ENCODE data around the gene INTU. TPM values are rescaled to one million over a fixed set of nuclear protein-coding genes. Genes with fewer than 3 reads are reported as not detected.

The INTU gene
- total and polyA plus RNA-seq, 10 donors = 0.85 to 9.1 (median 3.7) TPM

- no peaks in the 10 kb centered on the region for H3K27me3 ChIP-seq (replicated peaks in 1 of 7)
- intact Hi-C loops (cut with DNase I; ENCODE audit: low total_unique reads) = no loop called here
- H3K9me3 ChIP-seq = no peaks in the 10 kb centered on the region
- no peak for DNase-seq
- WGBS, 5 donors = 95 to 98% (median 98%) methylated on average over 2 of the region's 2 CpGs
- no peak overlapping the region for H3K27ac ChIP-seq
- H3K36me3 ChIP-seq = no peaks in the 10 kb centered on the region
- no peaks in the 10 kb centered on the region for H3K4me1 ChIP-seq
- H3K4me3 ChIP-seq = no peak overlapping the region
- TF ChIP-seq CTCF (IDR thresholded peaks at IDR 0.05 in 8 of 11, conservative IDR thresholded peaks at IDR 0.05 in 3 of 11) = no peak
- TF ChIP-seq POLR2A (IDR thresholded peaks at IDR 0.05) = no peak
- no peak for TF ChIP-seq POLR2AphosphoS5 (IDR thresholded peaks at IDR 0.05)
Measured at GRCh38 chr4:127672111-127672510, 39.4 kb downstream of the INTU start.

GRCh38 chr4:127685292-127685691 is 52.5 kb downstream of the INTU start:
- Histone ChIP-seq H3K4me1 (no peaks in the 10 kb centered on the region), H3K27ac (no peak overlapping the region), H3K9me3 (no peaks in the 10 kb centered on the region), H3K27me3 (replicated peaks in 1 of 7) (no peaks in the 10 kb centered on the region), H3K36me3 (no peaks in the 10 kb centered on the region), H3K4me3 (no peak overlapping the region)
- TF ChIP-seq CTCF (IDR thresholded peaks at IDR 0.05 in 8 of 11, conservative IDR thresholded peaks at IDR 0.05 in 3 of 11) = no peak
- TF ChIP-seq POLR2AphosphoS5 (IDR thresholded peaks at IDR 0.05) = no peak
- TF ChIP-seq POLR2A (IDR thresholded peaks at IDR 0.05) = no peak
- DNase-seq = no peak
- intact Hi-C loops (cut with DNase I; ENCODE audit: low total_unique reads) = no loop called here

- no peaks in the 10 kb centered on the region for H3K4me1 ChIP-seq
- no peaks in the 10 kb centered on the region for H3K27me3 ChIP-seq (replicated peaks in 1 of 7)
- no peaks in the 10 kb centered on the region for H3K36me3 ChIP-seq
- no peak overlapping the region for H3K27ac ChIP-seq
- no peaks in the 10 kb centered on the region for H3K9me3 ChIP-seq
- no peak overlapping the region for H3K4me3 ChIP-seq
- no peak for TF ChIP-seq CTCF (IDR thresholded peaks at IDR 0.05 in 8 of 11, conservative IDR thresholded peaks at IDR 0.05 in 3 of 11)
- TF ChIP-seq POLR2AphosphoS5 (IDR thresholded peaks at IDR 0.05) = no peak
- TF ChIP-seq POLR2A (IDR thresholded peaks at IDR 0.05) = no peak
- 86 to 96% (median 93%) methylated on average over 2 of the region's 2 CpGs for WGBS, 5 donors
- no peak for DNase-seq
- intact Hi-C loops (cut with DNase I; ENCODE audit: low total_unique reads) = no loop called here
Measured at GRCh38 chr4:127686658-127687057, 53.9 kb downstream of the INTU start.

DNA sequence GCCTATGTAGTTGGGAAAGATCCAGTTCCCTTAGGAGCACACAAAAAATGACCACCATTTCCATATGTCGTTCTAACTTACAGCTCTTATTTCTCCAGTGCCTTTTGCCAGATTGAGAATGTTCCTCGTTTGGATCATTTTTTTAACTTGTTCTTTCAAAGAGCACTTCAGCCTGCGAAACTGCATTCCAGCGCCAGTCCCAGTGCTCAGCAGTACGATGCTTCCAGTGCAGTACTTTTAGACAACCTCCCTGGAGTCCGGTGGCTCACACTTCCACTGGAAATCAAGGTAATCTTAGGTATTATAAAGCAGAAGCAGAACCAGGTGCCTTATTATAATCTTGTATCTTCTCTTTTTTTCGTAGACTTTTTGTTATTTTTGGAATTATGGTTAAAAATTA is 54.8 kb downstream of the INTU start:
- 85 to 90% (median 88%) methylated on average over 7 of the region's 7 CpGs for WGBS, 5 donors
- Histone ChIP-seq H3K27me3 (replicated peaks in 1 of 7) (no peaks in the 10 kb centered on the region), H3K4me3 (no peak overlapping the region), H3K9me3 (no peaks in the 10 kb centered on the region), H3K4me1 (no peaks in the 10 kb centered on the region), H3K27ac (no peak overlapping the region), H3K36me3 (no peaks in the 10 kb centered on the region)
- DNase-seq = no peak
- intact Hi-C loops (cut with DNase I; ENCODE audit: low total_unique reads) = no loop called here
- TF ChIP-seq POLR2AphosphoS5 (IDR thresholded peaks at IDR 0.05) = no peak

- Histone ChIP-seq H3K9me3 (peaks cover 0 to 17% (median 11%) of the 10 kb centered on the region in 8 donors), H3K27ac (no peak overlapping the region), H3K27me3 (replicated peaks in 1 of 7) (no peaks in the 10 kb centered on the region), H3K4me3 (no peak overlapping the region), H3K4me1 (no peaks in the 10 kb centered on the region), H3K36me3 (no peaks in the 10 kb centered on the region)
- intact Hi-C loops (cut with DNase I; ENCODE audit: low total_unique reads) = no loop called here
- no peak for DNase-seq
- no peak for TF ChIP-seq POLR2A (IDR thresholded peaks at IDR 0.05)
- no peak for TF ChIP-seq POLR2AphosphoS5 (IDR thresholded peaks at IDR 0.05)
- no peak for TF ChIP-seq CTCF (IDR thresholded peaks at IDR 0.05 in 8 of 11, conservative IDR thresholded peaks at IDR 0.05 in 3 of 11)
- 65 to 90% (median 73%) methylated on average over 4 of the region's 4 CpGs for WGBS, 5 donors
Measured at GRCh38 chr4:127698789-127699200, 66.0 kb downstream of the INTU start.

All from spleen (tissue), 11 donors.